Measurements from ENCODE around the gene PKD1L1.

Gene PKD1L1

DNA sequence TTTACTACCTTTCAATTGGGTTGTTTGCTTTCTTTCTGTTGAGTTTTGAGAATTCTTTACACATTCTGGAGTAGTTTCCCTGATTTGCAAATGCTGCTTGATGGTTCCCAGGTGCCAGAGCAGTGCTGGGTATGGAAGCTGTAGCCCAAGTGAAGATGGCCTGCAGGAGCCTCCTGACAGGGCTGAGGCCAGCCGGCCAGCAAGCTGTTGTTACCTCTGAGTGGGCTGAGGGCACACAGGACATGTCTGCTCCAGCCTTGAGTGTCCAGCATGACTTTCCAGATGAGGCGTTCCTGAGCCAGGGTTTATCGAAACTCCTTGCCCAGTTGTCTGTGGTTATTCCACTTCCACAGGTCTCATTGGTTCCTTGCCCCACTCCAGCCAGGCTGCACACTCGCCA lies 201.8 kb downstream of the PKD1L1 start:
- TF ChIP-seq EGR1 (IDR thresholded peaks at IDR 0.05) (no peak), TCF12 (IDR thresholded peaks at IDR 0.05; ENCODE audit: low read depth) (no peak), RAD21 (IDR thresholded peaks at IDR 0.05; ENCODE audit: low read depth) (no peak), ZBTB7A (IDR thresholded peaks at IDR 0.05; ENCODE audit: low read depth) (no peak), CEBPB (IDR thresholded peaks at IDR 0.05) (no peak), YY1 (IDR thresholded peaks at IDR 0.05; ENCODE audit: low read depth) (no peak), NFIC (IDR thresholded peaks at IDR 0.05) (no peak), EP300 (IDR thresholded peaks at IDR 0.05; ENCODE audit: borderline replicate concordance) (no peak), CREB1 (IDR thresholded peaks at IDR 0.05; ENCODE audit: low read depth) (no peak), TAF1 (IDR thresholded peaks at IDR 0.05; ENCODE audit: low read depth) (no peak), TEAD4 (IDR thresholded peaks at IDR 0.05) (no peak), FOXM1 (IDR thresholded peaks at IDR 0.05; ENCODE audit: borderline replicate concordance, low read depth) (no peak)
- TF ChIP-seq, protein P1, sequence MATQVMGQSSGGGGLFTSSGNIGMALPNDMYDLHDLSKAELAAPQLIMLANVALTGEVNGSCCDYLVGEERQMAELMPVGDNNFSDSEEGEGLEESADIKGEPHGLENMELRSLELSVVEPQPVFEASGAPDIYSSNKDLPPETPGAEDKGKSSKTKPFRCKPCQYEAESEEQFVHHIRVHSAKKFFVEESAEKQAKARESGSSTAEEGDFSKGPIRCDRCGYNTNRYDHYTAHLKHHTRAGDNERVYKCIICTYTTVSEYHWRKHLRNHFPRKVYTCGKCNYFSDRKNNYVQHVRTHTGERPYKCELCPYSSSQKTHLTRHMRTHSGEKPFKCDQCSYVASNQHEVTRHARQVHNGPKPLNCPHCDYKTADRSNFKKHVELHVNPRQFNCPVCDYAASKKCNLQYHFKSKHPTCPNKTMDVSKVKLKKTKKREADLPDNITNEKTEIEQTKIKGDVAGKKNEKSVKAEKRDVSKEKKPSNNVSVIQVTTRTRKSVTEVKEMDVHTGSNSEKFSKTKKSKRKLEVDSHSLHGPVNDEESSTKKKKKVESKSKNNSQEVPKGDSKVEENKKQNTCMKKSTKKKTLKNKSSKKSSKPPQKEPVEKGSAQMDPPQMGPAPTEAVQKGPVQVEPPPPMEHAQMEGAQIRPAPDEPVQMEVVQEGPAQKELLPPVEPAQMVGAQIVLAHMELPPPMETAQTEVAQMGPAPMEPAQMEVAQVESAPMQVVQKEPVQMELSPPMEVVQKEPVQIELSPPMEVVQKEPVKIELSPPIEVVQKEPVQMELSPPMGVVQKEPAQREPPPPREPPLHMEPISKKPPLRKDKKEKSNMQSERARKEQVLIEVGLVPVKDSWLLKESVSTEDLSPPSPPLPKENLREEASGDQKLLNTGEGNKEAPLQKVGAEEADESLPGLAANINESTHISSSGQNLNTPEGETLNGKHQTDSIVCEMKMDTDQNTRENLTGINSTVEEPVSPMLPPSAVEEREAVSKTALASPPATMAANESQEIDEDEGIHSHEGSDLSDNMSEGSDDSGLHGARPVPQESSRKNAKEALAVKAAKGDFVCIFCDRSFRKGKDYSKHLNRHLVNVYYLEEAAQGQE (IDR thresholded peaks at IDR 0.05; ENCODE audit: low read depth), result no peak
- TF ChIP-seq, protein P2, sequence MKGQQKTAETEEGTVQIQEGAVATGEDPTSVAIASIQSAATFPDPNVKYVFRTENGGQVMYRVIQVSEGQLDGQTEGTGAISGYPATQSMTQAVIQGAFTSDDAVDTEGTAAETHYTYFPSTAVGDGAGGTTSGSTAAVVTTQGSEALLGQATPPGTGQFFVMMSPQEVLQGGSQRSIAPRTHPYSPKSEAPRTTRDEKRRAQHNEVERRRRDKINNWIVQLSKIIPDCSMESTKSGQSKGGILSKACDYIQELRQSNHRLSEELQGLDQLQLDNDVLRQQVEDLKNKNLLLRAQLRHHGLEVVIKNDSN (IDR thresholded peaks at IDR 0.05), result no peak
- TF ChIP-seq, protein P3, sequence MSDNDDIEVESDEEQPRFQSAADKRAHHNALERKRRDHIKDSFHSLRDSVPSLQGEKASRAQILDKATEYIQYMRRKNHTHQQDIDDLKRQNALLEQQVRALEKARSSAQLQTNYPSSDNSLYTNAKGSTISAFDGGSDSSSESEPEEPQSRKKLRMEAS (IDR thresholded peaks at IDR 0.05), result no peak

DNA sequence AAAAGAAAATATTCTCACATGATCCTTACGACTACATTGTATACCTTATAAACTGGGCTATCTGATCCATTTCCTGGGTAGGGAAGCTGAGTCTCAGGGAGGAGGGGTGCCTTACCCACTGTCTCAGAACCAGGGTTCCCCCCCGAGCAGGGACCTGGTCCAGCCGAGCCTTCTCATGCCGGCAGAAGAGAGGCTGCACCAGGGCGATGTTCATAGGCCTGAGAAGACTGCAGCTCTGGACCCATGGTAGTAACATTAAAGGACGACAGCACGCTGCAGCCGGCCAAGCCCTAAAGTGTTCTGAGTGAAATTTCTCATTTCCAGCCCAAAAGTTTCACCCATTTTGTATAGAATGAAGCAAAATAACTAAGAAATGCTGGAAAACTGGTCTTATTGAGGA lies 203.4 kb downstream of the PKD1L1 start:
- no peak for TF ChIP-seq RAD21 (IDR thresholded peaks at IDR 0.05; ENCODE audit: low read depth)
- TF ChIP-seq, protein P3 (IDR thresholded peaks at IDR 0.05), result no peak
- TF ChIP-seq NFIC (IDR thresholded peaks at IDR 0.05), result no peak
- no peak for TF ChIP-seq EGR1 (IDR thresholded peaks at IDR 0.05)
- TF ChIP-seq TCF12 (IDR thresholded peaks at IDR 0.05; ENCODE audit: low read depth), result no peak
- TF ChIP-seq YY1 (IDR thresholded peaks at IDR 0.05; ENCODE audit: low read depth), result no peak

DNA sequence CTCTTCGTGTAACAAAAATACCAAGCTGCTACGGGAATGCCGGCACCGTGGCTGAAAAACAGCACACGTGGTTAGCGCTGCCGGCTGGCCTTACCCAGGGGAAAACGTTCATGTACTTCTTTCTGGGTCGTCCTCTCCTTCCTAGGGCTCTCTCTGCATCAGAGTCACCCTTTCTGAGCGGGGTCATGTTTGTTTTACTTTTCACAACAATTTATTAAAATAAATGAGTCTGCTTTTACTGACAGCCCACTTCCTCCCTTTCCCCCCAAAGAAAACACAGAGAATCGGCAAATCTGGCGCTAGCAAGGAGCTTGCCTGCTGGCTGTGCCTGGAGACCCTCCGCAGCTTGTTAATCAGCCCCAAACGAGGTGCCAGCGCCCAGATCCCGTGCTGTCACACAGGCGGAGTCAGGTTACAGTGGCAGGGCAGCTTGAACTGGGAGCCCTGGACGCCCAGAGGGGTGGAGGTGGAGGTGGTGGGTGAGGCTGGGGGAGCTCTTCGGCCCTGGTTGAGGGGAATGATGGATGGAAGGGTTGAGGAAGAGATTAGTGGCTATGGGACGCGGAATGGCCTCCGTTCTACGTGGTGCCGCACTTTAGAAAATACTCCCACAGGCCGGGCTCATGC lies 204.2 kb downstream of the PKD1L1 start:
- no peak for TF ChIP-seq EGR1 (IDR thresholded peaks at IDR 0.05)
- no peak for TF ChIP-seq TEAD4 (IDR thresholded peaks at IDR 0.05)
- TF ChIP-seq EP300 (IDR thresholded peaks at IDR 0.05; ENCODE audit: borderline replicate concordance), result no peak
- no peak for TF ChIP-seq NFIC (IDR thresholded peaks at IDR 0.05)
- TF ChIP-seq, protein P2 (IDR thresholded peaks at IDR 0.05), result no peak
- no peak for TF ChIP-seq ZBTB7A (IDR thresholded peaks at IDR 0.05; ENCODE audit: low read depth)
- TF ChIP-seq CREB1 (IDR thresholded peaks at IDR 0.05; ENCODE audit: low read depth), result no peak
- TF ChIP-seq, protein P1 (IDR thresholded peaks at IDR 0.05; ENCODE audit: low read depth), result no peak
- no peak for TF ChIP-seq RAD21 (IDR thresholded peaks at IDR 0.05; ENCODE audit: low read depth)
- no peak for TF ChIP-seq TCF12 (IDR thresholded peaks at IDR 0.05; ENCODE audit: low read depth)
- no peak for TF ChIP-seq YY1 (IDR thresholded peaks at IDR 0.05; ENCODE audit: low read depth)
- TF ChIP-seq, protein P3 (IDR thresholded peaks at IDR 0.05), result no peak
- TF ChIP-seq TAF1 (IDR thresholded peaks at IDR 0.05; ENCODE audit: low read depth), result no peak
- TF ChIP-seq FOXM1 (IDR thresholded peaks at IDR 0.05; ENCODE audit: borderline replicate concordance, low read depth), result no peak
- TF ChIP-seq CEBPB (IDR thresholded peaks at IDR 0.05), result no peak

DNA sequence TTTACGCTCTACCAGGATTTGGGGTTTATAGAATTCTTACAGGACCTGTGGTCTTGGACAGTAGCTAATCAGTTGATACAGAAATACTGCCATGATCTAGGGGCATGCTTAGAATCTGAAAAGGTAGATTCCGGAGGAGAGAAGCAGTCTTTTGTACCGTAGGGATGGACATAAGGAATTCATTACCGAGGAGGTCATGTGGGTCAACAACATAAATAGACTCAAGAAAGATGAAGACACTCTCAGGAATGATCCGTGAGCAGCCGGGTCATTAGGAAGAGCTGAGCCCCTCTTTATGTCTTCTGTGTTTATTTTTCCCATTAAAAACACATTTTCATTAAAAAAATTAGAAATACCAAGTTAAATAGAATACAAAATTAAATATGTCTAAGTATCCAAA lies 206.3 kb downstream of the PKD1L1 start:
- TF ChIP-seq CREB1 (IDR thresholded peaks at IDR 0.05; ENCODE audit: low read depth) (no peak), RAD21 (IDR thresholded peaks at IDR 0.05; ENCODE audit: low read depth) (no peak), ZBTB7A (IDR thresholded peaks at IDR 0.05; ENCODE audit: low read depth) (no peak), CEBPB (IDR thresholded peaks at IDR 0.05) (no peak), YY1 (IDR thresholded peaks at IDR 0.05; ENCODE audit: low read depth) (no peak), TCF12 (IDR thresholded peaks at IDR 0.05; ENCODE audit: low read depth) (no peak), NFIC (IDR thresholded peaks at IDR 0.05) (no peak), EP300 (IDR thresholded peaks at IDR 0.05; ENCODE audit: borderline replicate concordance) (no peak), TAF1 (IDR thresholded peaks at IDR 0.05; ENCODE audit: low read depth) (no peak), FOXM1 (IDR thresholded peaks at IDR 0.05; ENCODE audit: borderline replicate concordance, low read depth) (no peak), TEAD4 (IDR thresholded peaks at IDR 0.05) (no peak), EGR1 (IDR thresholded peaks at IDR 0.05) (no peak)
- TF ChIP-seq, protein P3 (IDR thresholded peaks at IDR 0.05), result no peak
- TF ChIP-seq, protein P1 (IDR thresholded peaks at IDR 0.05; ENCODE audit: low read depth), result no peak
- TF ChIP-seq, protein P2 (IDR thresholded peaks at IDR 0.05), result no peak
